LNCaP clone FGC (cell line): Measurements from ENCODE around the gene RBM28.

Experiments
- DNase-seq: peaks from one replicate; pipeline ENCODE4 v3.0.0-alpha.2; 2011; ENCODE audit warnings: low read depth
- H3K4me3 ChIP-seq: 2 replicates; pipeline ENCODE4 v1.5.1; 2011; ENCODE audit warnings: mild to moderate bottlenecking, low read depth, low read length, control low read depth
- CTCF ChIP-seq: IDR thresholded peaks from 2 replicates; pipeline ENCODE4 v1.5.1; 2012; ENCODE audit warnings: mild to moderate bottlenecking; ENCODE audit not compliant: control insufficient read depth, insufficient read depth; ENCODE audit errors: extremely low read depth

Gene RBM28

DNA sequence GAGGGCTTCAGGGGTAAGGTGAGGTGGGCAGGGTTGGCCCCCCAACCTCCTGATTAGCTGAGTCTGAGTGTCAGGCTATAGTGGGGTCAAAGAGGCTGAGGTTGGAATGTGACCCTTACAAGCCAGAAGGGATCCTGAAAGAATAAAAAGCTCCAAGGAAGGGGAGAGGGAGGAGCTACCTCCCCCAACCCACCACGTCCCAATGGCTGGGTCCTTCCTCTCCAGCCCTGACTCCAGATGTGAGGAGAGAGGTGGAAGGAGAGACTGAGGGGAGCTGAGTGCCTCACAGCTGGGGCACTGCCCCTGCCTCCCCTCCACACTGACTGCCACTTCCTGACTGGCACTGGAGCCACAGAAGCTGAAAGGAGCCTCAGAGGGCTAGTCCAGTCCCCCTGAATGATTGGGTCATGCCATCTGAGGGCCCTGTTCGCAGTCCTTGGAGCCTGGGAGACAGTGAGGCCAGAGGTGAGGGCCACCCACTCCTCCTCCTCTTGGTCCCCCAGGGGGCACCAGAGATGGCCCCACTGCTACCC is 45.4 kb upstream of the RBM28 start:
- no peak for DNase-seq
- no peak for TF ChIP-seq CTCF
- no peak overlapping the region for H3K4me3 ChIP-seq

DNA sequence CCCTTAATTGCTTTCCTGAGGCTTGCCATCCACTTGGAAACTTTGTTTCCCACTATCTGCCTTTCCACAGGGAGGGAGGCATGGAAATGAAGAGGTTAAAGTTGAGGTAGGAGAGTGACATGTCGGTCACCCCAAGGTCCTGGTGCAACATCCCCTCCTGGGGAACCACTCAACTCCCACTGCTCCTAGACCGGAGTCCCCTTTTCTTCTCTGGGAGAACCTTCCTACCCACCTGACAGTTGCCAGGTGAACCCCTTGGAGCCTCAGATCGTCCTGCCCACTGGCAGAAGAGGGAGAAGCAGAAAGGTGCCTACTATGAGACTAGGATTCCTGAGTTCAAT is 44.4 kb upstream of the RBM28 start:
- H3K4me3 ChIP-seq, result no peak overlapping the region
- TF ChIP-seq CTCF, result no peak
- DNase-seq, result no peak

- no peak overlapping the region for H3K4me3 ChIP-seq
- DNase-seq, result no peak
- TF ChIP-seq CTCF, result peak; percentile 83
These were observed 43.8 kb upstream of the RBM28 start for GRCh38 chr7:128387216-128388144.

- DNase-seq, result no peak
- no peak overlapping the region for H3K4me3 ChIP-seq
- TF ChIP-seq CTCF, result no peak
These were observed 42.5 kb upstream of the RBM28 start for GRCh38 chr7:128385988-128386925.

GRCh38 chr7:128384726-128385125 is 41.0 kb upstream of the RBM28 start:
- no peak for TF ChIP-seq CTCF
- DNase-seq, result no peak
- no peak overlapping the region for H3K4me3 ChIP-seq

GRCh38 chr7:128383776-128384175 is 40.1 kb upstream of the RBM28 start:
- TF ChIP-seq CTCF, result no peak
- DNase-seq, result peak; percentile 56
- no peak overlapping the region for H3K4me3 ChIP-seq
